BLaER1 treated with 17β-estradiol and CSF1 and Interleukin-3, amounts not matched to agents 10 nM and 100 nM (cell line): ENCODE data around the gene SHPK.

ENCODE experiments used
- H3K27ac ChIP-seq, 11 experiments: shearing (Covaris generic); formaldehyde crosslinking; 2 replicates each; pipeline ENCODE4 v1.8.1; 2022
- H3K27me3 ChIP-seq, 11 experiments: shearing (Covaris generic); formaldehyde crosslinking; 2 replicates each; pipeline ENCODE4 v1.8.1; 2022
- H3K36me3 ChIP-seq, 11 experiments: shearing (Covaris generic); formaldehyde crosslinking; 2 replicates each; pipeline ENCODE4 v1.8.1; 2022
- H3K4me1 ChIP-seq, 10 experiments: shearing (Covaris generic); formaldehyde crosslinking; 2 replicates each; pipeline ENCODE4 v1.8.1; 2022
- H3K4me2 ChIP-seq, 11 experiments: shearing (Covaris generic); formaldehyde crosslinking; 2 replicates each; pipeline ENCODE4 v1.8.1; 2022
- H3K4me3 ChIP-seq, 10 experiments: shearing (Covaris generic); formaldehyde crosslinking; 2 replicates each; pipeline ENCODE4 v1.8.1; 2022
- H3K9ac ChIP-seq, 11 experiments: shearing (Covaris generic); formaldehyde crosslinking; 2 replicates each; pipeline ENCODE4 v1.8.1; 2022
- H3K9me3 ChIP-seq, 11 experiments: shearing (Covaris generic); formaldehyde crosslinking; replicated peaks in 1 of 11; 2 replicates each; pipeline ENCODE4 v1.8.1; 2022
- H4K20me1 ChIP-seq, 11 experiments: shearing (Covaris generic); formaldehyde crosslinking; 2 replicates each; pipeline ENCODE4 v1.8.1; 2022
- Cebpa-rat ChIP-seq, 11 experiments: shearing (Covaris generic); IDR thresholded peaks; 2 replicates each; pipeline ENCODE4 v1.8.1; 2022

Gene SHPK

DNA sequence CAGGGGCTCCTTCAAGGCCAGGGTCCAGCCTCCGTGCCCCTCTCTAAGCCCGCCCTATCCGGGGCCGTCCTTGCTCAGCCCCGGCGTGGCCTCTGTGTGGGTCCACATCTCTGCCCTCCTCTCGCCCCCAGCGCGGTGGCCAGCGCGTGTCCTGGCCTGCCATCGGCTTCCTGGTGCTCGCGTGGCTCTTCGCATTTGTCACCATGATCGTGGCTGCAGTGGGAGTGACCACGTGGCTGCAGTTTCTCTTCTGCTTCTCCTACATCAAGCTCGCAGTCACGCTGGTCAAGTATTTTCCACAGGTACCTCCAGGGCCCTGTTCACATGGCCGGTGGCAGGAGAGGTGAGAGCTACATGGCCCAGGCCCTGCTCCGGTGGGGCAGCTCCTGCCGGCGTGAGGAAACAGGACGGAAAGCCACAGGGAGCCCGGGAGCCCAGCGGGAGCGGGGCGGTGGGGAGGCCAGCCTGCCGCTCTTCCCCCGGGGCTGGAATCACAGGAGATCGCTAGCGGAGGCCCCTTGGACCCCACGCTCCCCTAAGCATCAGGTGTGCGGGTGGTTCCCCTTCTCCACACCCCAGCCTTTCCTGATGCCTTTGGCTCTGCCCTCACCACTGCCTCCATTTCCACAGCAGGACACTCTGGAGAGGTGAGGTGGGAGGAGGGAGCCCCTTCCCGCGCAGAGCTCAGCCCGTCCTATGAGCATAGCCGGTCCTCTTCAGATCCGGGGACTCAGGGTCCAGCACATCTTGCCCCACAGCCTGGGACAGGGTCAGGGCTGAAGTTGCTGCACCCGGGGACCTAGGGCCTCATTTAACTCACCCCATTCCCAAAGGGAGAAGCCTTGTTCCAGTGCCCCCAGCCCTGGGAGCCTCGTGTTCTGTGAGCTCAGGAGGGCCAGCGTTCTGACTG lies 22.1 kb upstream of the SHPK start:
- Histone ChIP-seq H3K4me3 (no peak overlapping the region), H3K9ac (no peak overlapping the region; a peak in 1 of 22 replicates), H3K36me3 (peaks cover 33 to 91% (median 70%) of the 10 kb centered on the region in 11 experiments), H4K20me1 (peaks cover 0 to 65% (median 22%) of the 10 kb centered on the region in 11 experiments; a peak in 14 of 22 replicates), H3K27me3 (no peaks in the 10 kb centered on the region), H3K4me1 (peaks cover 0 to 11% (median 0%) of the 10 kb centered on the region in 10 experiments; a peak in 6 of 20 replicates), H3K4me2 (no peak overlapping the region), H3K27ac (no peak overlapping the region), H3K9me3 (no peaks in the 10 kb centered on the region)
- no peak for TF ChIP-seq Cebpa-rat (IDR thresholded peaks at IDR 0.05)

GRCh38 chr17:3657588-3657869 lies 21.5 kb upstream of the SHPK start:
- H3K4me1 ChIP-seq = peaks cover 0 to 11% (median 0%) of the 10 kb centered on the region in 10 experiments; a peak in 6 of 20 replicates
- no peak overlapping the region for H3K27ac ChIP-seq
- H3K9me3 ChIP-seq = no peaks in the 10 kb centered on the region
- no peak for TF ChIP-seq Cebpa-rat (IDR thresholded peaks at IDR 0.05)
- H3K9ac ChIP-seq = no peak overlapping the region; a peak in 1 of 22 replicates
- peaks cover 0 to 59% (median 19%) of the 10 kb centered on the region in 11 experiments; a peak in 13 of 22 replicates for H4K20me1 ChIP-seq
- no peak overlapping the region for H3K4me3 ChIP-seq
- H3K27me3 ChIP-seq = no peaks in the 10 kb centered on the region
- H3K36me3 ChIP-seq = peaks cover 27 to 91% (median 71%) of the 10 kb centered on the region in 11 experiments
- H3K4me2 ChIP-seq = no peak overlapping the region

GRCh38 chr17:3656755-3657587 lies 20.9 kb upstream of the SHPK start:
- H4K20me1 ChIP-seq = peaks cover 0 to 54% (median 18%) of the 10 kb centered on the region in 11 experiments; a peak in 12 of 22 replicates
- no peaks in the 10 kb centered on the region for H3K27me3 ChIP-seq
- H3K4me3 ChIP-seq = no peak overlapping the region
- H3K27ac ChIP-seq = no peak overlapping the region
- no peak overlapping the region for H3K9ac ChIP-seq
- H3K9me3 ChIP-seq = no peaks in the 10 kb centered on the region
- H3K4me1 ChIP-seq = peaks cover 0 to 11% (median 0%) of the 10 kb centered on the region in 10 experiments; a peak in 6 of 20 replicates
- H3K36me3 ChIP-seq = peaks cover 23 to 91% (median 71%) of the 10 kb centered on the region in 11 experiments
- no peak overlapping the region for H3K4me2 ChIP-seq
- no peak for TF ChIP-seq Cebpa-rat (IDR thresholded peaks at IDR 0.05)

DNA sequence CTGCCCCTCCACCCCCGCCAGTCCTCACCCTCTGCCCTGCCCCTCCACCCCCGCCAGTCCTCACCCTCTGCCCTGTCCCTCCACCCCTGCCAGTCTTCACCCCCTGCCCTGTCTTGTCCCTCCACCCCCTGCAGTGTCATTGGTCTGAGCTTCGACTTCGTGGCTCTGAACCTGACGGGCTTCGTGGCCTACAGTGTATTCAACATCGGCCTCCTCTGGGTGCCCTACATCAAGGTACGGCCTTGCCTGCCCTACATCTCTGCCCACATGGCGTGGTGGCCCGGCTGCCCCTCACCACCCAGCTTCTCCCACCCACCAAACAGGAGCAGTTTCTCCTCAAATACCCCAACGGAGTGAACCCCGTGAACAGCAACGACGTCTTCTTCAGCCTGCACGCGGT lies 20.3 kb upstream of the SHPK start:
- Histone ChIP-seq H4K20me1 (peaks cover 0 to 48% (median 12%) of the 10 kb centered on the region in 11 experiments; a peak in 12 of 22 replicates), H3K9me3 (no peaks in the 10 kb centered on the region), H3K36me3 (peaks cover 20 to 90% (median 68%) of the 10 kb centered on the region in 11 experiments), H3K9ac (no peak overlapping the region), H3K4me1 (peaks cover 0 to 11% (median 0%) of the 10 kb centered on the region in 10 experiments; a peak in 6 of 20 replicates), H3K27ac (no peak overlapping the region), H3K4me3 (no peak overlapping the region), H3K4me2 (no peak overlapping the region), H3K27me3 (no peaks in the 10 kb centered on the region)
- no peak for TF ChIP-seq Cebpa-rat (IDR thresholded peaks at IDR 0.05)

DNA sequence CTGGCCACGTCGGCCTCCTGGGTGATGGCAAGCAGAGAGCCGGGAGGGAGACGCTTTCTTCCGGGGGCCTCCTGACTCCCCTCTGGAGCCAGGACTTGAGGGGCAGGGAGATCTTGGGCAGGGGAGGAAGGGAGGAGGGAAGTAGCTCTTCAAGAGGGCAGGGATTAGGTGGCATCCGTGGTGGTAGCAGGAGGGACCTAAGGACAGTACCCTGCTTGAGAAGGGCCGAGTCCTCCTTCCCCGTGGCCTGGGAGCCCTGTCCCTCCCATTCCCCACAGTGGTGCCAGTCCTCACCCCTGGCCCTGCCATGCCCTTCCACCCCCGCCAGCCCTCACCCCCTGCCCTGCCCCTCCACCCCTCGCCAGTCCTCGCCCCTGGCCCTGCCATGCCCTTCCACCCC lies 19.7 kb upstream of the SHPK start:
- H3K4me2 ChIP-seq = no peak overlapping the region
- H3K9ac ChIP-seq = no peak overlapping the region
- no peak for TF ChIP-seq Cebpa-rat (IDR thresholded peaks at IDR 0.05)
- H3K27ac ChIP-seq = no peak overlapping the region
- H4K20me1 ChIP-seq = peaks cover 0 to 43% (median 6%) of the 10 kb centered on the region in 11 experiments; a peak in 10 of 22 replicates
- H3K4me3 ChIP-seq = no peak overlapping the region
- H3K9me3 ChIP-seq = no peaks in the 10 kb centered on the region
- H3K27me3 ChIP-seq = no peaks in the 10 kb centered on the region
- peaks cover 14 to 90% (median 62%) of the 10 kb centered on the region in 11 experiments for H3K36me3 ChIP-seq
- H3K4me1 ChIP-seq = peaks cover 0 to 11% (median 0%) of the 10 kb centered on the region in 10 experiments; a peak in 6 of 20 replicates

GRCh38 chr17:3647769-3648555 lies 11.9 kb upstream of the SHPK start:
- Histone ChIP-seq H3K9ac (peak overlapping the region in 9 of 11 experiments; percentile 4 to 72 (median 37); a peak in 15 of 22 replicates), H3K27ac (peak overlapping the region in 8 of 11 experiments; percentile 3 to 97 (median 54); a peak in 15 of 22 replicates)

DNA sequence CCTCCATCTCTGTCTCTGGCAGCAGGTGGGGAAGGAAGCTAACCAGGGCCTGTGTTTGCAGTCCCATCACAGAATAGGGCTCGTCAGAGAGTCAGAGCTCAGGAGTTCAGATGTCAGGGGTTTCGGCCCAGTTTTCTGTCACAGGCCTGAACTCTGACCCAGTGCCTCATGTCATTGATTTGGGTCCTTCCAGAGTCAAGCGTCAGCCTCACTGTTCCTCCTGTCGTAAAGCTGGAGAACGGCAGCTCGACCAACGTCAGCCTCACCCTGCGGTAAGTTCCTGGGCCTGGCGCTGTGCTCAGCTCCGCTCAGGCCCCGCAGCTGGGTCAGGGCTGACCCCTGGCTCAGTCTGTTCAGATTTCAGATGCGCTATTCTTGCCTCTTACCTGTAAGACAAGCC lies 11.2 kb upstream of the SHPK start:
- no peak for TF ChIP-seq Cebpa-rat (IDR thresholded peaks at IDR 0.05)

More at GRCh38 chr17:3647769-3648555, 11.9 kb upstream of the SHPK start:
- Histone ChIP-seq H3K9me3 (no peaks in the 10 kb centered on the region), H4K20me1 (peaks cover 0 to 23% (median 0%) of the 10 kb centered on the region in 11 experiments; a peak in 5 of 22 replicates), H3K27me3 (no peaks in the 10 kb centered on the region), H3K36me3 (peaks cover 6 to 92% (median 67%) of the 10 kb centered on the region in 11 experiments; a peak in 21 of 22 replicates), H3K4me3 (no peak overlapping the region), H3K4me2 (peak overlapping the region; percentile 1 to 84 (median 64); a peak in 20 of 22 replicates), H3K4me1 (peaks cover 41 to 55% (median 48%) of the 10 kb centered on the region in 10 experiments)
- TF ChIP-seq Cebpa-rat (IDR thresholded peaks at IDR 0.05) = no peak

DNA sequence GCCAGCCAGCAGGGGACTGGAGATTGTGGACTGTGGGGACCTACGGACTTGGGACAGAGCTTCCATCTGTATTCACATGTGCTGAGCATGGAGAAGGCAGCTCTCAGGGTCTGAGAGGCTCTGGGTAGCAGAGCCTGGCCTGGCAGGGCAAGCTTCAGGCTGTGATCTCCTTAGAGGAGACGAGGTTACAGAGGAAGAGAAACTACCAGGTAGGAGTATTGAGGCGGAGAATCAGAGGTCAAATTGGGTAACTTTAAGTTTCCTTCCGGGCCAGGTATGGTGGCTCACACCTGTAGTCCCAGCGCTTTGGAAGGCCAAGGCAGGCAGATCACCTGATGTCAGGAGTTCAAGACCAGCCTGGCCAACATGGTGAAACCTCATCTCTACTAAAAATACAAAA lies 9.3 kb upstream of the SHPK start:
- Histone ChIP-seq H3K9me3 (no peaks in the 10 kb centered on the region), H3K9ac (peak overlapping the region in 5 of 11 experiments; percentile 13 to 72 (median 51); a peak in 10 of 22 replicates), H3K4me3 (no peak overlapping the region), H3K4me1 (peaks cover 59 to 82% (median 72%) of the 10 kb centered on the region in 10 experiments), H3K27me3 (no peaks in the 10 kb centered on the region), H3K27ac (peak overlapping the region in 7 of 11 experiments; percentile 9 to 97 (median 63); a peak in 12 of 22 replicates), H3K36me3 (peaks cover 6 to 91% (median 61%) of the 10 kb centered on the region in 11 experiments; a peak in 21 of 22 replicates), H4K20me1 (peaks cover 0 to 23% (median 0%) of the 10 kb centered on the region in 11 experiments; a peak in 4 of 22 replicates), H3K4me2 (peak overlapping the region in 9 of 11 experiments; percentile 22 to 84 (median 66); a peak in 20 of 22 replicates)
- no peak for TF ChIP-seq Cebpa-rat (IDR thresholded peaks at IDR 0.05)

More for the DNA sequence above, 11.2 kb upstream of the SHPK start:
- Histone ChIP-seq H3K27ac (peak overlapping the region in 8 of 11 experiments; percentile 3 to 97 (median 50); a peak in 15 of 22 replicates), H3K36me3 (peaks cover 6 to 92% (median 67%) of the 10 kb centered on the region in 11 experiments; a peak in 21 of 22 replicates), H3K9ac (peak overlapping the region; percentile 4 to 72 (median 34); a peak in 15 of 22 replicates), H3K27me3 (no peaks in the 10 kb centered on the region), H3K9me3 (no peaks in the 10 kb centered on the region), H3K4me3 (no peak overlapping the region), H3K4me1 (peaks cover 41 to 62% (median 53%) of the 10 kb centered on the region in 10 experiments), H3K4me2 (peak overlapping the region; percentile 1 to 84 (median 64); a peak in 21 of 22 replicates), H4K20me1 (peaks cover 0 to 23% (median 0%) of the 10 kb centered on the region in 11 experiments; a peak in 4 of 22 replicates)
